Osteoblast (primary cell): ENCODE data around the gene PRR5L. TPM values are rescaled to one million over a fixed set of nuclear protein-coding genes. Genes with fewer than 3 reads are reported as not detected.

Source experiments
- DNase-seq: peaks from one replicate; pipeline ENCODE4 v3.0.0; 2011; ENCODE audit warnings: low spot score, mixed read lengths; ENCODE audit not compliant: insufficient read length; ENCODE audit errors: missing footprints
- H2AFZ ChIP-seq: 2 replicates; pipeline ENCODE4 v1.6.0; 2011; ENCODE audit warnings: mild to moderate bottlenecking, low read length
- H3K27ac ChIP-seq: 2 replicates; pipeline ENCODE4 v1.5.1; 2011; ENCODE audit warnings: mild to moderate bottlenecking, low read depth, low read length, moderate library complexity
- H3K27me3 ChIP-seq: 2 replicates; pipeline ENCODE4 v1.6.0; 2012; ENCODE audit warnings: mild to moderate bottlenecking, control low read depth, inconsistent platforms, low read length, moderate library complexity; ENCODE audit not compliant: insufficient read depth
- H3K36me3 ChIP-seq: 2 replicates; pipeline ENCODE4 v1.5.1; 2011; ENCODE audit warnings: mild to moderate bottlenecking, low read length, control low read depth, moderate library complexity; ENCODE audit not compliant: insufficient read depth
- H3K4me1 ChIP-seq: 2 replicates; pipeline ENCODE4 v1.5.1; 2011; ENCODE audit warnings: mild to moderate bottlenecking, low read length, control low read depth, moderate library complexity; ENCODE audit not compliant: insufficient read depth
- H3K4me2 ChIP-seq: 2 replicates; pipeline ENCODE4 v1.6.0; 2011; ENCODE audit warnings: mild to moderate bottlenecking, low read length; ENCODE audit not compliant: insufficient read depth
- H3K4me3 ChIP-seq: fragments of 200-600 bp; sonication (generic); 3 replicates; pipeline ENCODE4 v1.5.1; 2012; ENCODE audit warnings: mild to moderate bottlenecking, low read length, inconsistent platforms; ENCODE audit not compliant: insufficient read depth
- H3K79me2 ChIP-seq: 2 replicates; pipeline ENCODE4 v1.6.0; 2012; ENCODE audit warnings: mild to moderate bottlenecking, low read length, control low read depth, inconsistent platforms; ENCODE audit not compliant: insufficient read depth
- H3K9me3 ChIP-seq: 2 replicates; pipeline ENCODE4 v1.5.1; 2011; ENCODE audit warnings: low read depth, low read length, control low read depth
- H4K20me1 ChIP-seq: 2 replicates; pipeline ENCODE4 v1.6.0; 2012; ENCODE audit warnings: mild to moderate bottlenecking, low read length, control low read depth; ENCODE audit not compliant: insufficient read depth
- total RNA-seq: library from RNA; depleted of rRNA; stranded (reverse); fragments of >200 nt; gene quantifications from 2 replicates; pipeline ENCODE4 v1.2.3, GENCODE V29; 2012
- TF ChIP-seq, protein P1 (sequence below): IDR thresholded peaks from 2 replicates; pipeline ENCODE4 v1.5.1; 2011; ENCODE audit warnings: mild to moderate bottlenecking, low read depth, low read length, moderate library complexity; ENCODE audit errors: extremely low read depth

PRR5L gene
- total RNA-seq, 1 donor = 9.8 TPM

DNA sequence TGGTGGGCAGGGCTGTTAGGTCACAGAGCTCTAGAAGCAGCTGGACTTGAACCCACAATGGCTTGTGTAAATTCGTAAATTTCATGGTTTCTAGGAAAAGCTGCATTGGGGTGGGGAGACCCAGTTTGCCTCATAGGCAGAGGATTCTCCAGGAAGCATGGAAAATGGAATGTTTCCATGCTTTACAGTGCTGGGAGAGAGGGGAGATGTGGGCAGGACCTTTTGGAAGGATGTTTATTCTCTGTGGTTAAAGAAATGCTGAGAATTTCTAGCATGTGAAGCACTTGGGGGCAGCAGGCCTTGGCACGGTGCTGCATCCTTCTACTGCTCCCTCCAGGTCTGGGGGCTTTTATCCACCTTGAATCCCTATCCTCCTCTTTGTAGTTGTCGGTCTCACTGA, 167.7 kb downstream of the PRR5L start:
- no peak for DNase-seq
- Histone ChIP-seq H3K27me3 (no peaks in the 10 kb centered on the region), H3K4me2 (no peak overlapping the region), H3K4me1 (peaks cover 21% of the 10 kb centered on the region), H3K36me3 (no peaks in the 10 kb centered on the region), H2AFZ (no peak overlapping the region), H4K20me1 (no peaks in the 10 kb centered on the region), H3K9me3 (no peaks in the 10 kb centered on the region), H3K79me2 (no peaks in the 10 kb centered on the region), H3K27ac (no peak overlapping the region), H3K4me3 (no peak overlapping the region)
- TF ChIP-seq, protein P1, sequence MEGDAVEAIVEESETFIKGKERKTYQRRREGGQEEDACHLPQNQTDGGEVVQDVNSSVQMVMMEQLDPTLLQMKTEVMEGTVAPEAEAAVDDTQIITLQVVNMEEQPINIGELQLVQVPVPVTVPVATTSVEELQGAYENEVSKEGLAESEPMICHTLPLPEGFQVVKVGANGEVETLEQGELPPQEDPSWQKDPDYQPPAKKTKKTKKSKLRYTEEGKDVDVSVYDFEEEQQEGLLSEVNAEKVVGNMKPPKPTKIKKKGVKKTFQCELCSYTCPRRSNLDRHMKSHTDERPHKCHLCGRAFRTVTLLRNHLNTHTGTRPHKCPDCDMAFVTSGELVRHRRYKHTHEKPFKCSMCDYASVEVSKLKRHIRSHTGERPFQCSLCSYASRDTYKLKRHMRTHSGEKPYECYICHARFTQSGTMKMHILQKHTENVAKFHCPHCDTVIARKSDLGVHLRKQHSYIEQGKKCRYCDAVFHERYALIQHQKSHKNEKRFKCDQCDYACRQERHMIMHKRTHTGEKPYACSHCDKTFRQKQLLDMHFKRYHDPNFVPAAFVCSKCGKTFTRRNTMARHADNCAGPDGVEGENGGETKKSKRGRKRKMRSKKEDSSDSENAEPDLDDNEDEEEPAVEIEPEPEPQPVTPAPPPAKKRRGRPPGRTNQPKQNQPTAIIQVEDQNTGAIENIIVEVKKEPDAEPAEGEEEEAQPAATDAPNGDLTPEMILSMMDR = no peak

DNA sequence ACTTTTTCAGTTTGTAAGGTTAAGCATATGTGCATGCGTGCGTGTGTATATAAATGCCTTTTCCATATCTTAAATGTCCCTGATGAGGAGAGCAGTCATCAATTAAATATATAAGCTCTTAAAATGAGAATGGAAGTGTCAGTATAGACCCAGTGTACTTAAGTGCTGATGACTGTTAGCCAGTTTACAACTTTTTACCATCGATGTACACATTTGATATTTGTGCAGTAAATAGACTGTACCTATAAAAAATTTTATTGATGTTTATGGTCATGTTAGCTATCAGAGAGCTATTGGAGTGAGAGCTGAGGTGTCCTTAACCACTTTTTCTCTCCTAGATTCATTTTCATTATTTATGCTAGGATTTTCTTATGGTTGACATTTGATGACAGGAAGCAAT, 168.6 kb downstream of the PRR5L start:
- Histone ChIP-seq H3K36me3 (no peaks in the 10 kb centered on the region), H3K4me2 (no peak overlapping the region), H3K9me3 (no peaks in the 10 kb centered on the region), H3K4me3 (no peak overlapping the region), H4K20me1 (no peaks in the 10 kb centered on the region), H3K79me2 (no peaks in the 10 kb centered on the region), H2AFZ (no peak overlapping the region), H3K27me3 (no peaks in the 10 kb centered on the region), H3K4me1 (peaks cover 30% of the 10 kb centered on the region), H3K27ac (no peak overlapping the region)
- TF ChIP-seq, protein P1 = no peak
- DNase-seq = no peak

GRCh38 chr11:36465449-36466163, 169.5 kb downstream of the PRR5L start:
- Histone ChIP-seq H3K4me2 (no peak overlapping the region), H3K79me2 (no peaks in the 10 kb centered on the region), H4K20me1 (no peaks in the 10 kb centered on the region), H3K27ac (no peak overlapping the region), H3K4me1 (peaks cover 39% of the 10 kb centered on the region), H2AFZ (no peak overlapping the region), H3K9me3 (no peaks in the 10 kb centered on the region), H3K36me3 (no peaks in the 10 kb centered on the region), H3K27me3 (no peaks in the 10 kb centered on the region), H3K4me3 (no peak overlapping the region)
- TF ChIP-seq, protein P1 = no peak
- no peak for DNase-seq

DNA sequence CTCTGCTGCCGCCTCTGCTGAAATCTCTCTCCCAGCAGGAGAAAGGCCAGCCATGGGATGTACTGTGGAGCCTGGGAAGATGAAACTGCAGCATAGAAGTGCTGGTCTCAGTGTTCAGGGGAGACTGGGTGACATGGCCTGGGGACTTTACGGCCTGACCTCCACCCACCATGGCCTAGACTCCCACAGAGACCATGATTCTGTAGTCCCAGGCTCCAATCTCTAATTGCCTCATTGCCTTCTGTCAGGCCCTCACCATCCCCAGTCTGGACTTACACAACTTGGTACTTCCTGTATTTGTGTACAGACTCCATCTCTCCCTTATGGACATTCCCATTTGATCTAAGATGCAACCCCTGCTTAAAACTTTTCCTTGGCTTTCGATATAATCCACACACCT, 170.9 kb downstream of the PRR5L start:
- Histone ChIP-seq H3K36me3 (no peaks in the 10 kb centered on the region), H3K27ac (no peak overlapping the region), H2AFZ (no peak overlapping the region), H4K20me1 (no peaks in the 10 kb centered on the region), H3K9me3 (no peaks in the 10 kb centered on the region), H3K79me2 (no peaks in the 10 kb centered on the region), H3K4me1 (peaks cover 43% of the 10 kb centered on the region), H3K4me3 (no peak overlapping the region), H3K27me3 (no peaks in the 10 kb centered on the region), H3K4me2 (no peak overlapping the region)
- DNase-seq = no peak
- TF ChIP-seq, protein P1 = no peak
